ENCODE data around the gene PDE8B. TPM values are rescaled to one million over a fixed set of nuclear protein-coding genes. Genes with fewer than 3 reads are reported as not detected.

PDE8B gene
- total RNA-seq, 1 donor = 6.0 TPM

DNA sequence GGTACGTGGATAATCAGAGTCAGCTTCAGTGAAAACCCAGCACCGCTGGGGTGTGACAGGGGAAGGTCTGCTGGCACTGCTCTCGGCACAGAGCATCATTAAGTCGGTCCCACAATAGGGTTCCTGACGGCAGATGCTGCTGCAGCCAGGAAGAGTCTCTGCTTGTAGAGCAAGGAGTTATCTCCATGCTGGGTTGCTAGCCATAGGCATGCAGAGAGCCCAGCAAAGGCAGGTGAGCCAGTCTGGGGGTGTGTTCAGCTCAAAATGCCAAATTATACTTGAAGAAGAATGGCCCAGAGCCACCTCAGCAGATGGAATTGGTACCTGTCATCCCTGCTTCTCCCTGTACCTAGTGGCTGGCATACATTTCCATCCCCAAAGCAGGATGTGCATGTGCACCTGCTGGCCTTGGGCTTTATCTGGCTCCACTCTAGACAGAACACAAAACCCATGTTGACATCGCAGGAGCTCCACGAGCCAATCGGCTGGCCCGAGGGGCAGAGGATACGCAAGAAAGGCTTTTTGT is 180.8 kb downstream of the PDE8B start:
- H3K4me3 ChIP-seq (ENCODE audit: low read depth, low read length) = no peak overlapping the region
- DNase-seq (ENCODE audit: low read depth) = no peak
- TF ChIP-seq, protein P1, sequence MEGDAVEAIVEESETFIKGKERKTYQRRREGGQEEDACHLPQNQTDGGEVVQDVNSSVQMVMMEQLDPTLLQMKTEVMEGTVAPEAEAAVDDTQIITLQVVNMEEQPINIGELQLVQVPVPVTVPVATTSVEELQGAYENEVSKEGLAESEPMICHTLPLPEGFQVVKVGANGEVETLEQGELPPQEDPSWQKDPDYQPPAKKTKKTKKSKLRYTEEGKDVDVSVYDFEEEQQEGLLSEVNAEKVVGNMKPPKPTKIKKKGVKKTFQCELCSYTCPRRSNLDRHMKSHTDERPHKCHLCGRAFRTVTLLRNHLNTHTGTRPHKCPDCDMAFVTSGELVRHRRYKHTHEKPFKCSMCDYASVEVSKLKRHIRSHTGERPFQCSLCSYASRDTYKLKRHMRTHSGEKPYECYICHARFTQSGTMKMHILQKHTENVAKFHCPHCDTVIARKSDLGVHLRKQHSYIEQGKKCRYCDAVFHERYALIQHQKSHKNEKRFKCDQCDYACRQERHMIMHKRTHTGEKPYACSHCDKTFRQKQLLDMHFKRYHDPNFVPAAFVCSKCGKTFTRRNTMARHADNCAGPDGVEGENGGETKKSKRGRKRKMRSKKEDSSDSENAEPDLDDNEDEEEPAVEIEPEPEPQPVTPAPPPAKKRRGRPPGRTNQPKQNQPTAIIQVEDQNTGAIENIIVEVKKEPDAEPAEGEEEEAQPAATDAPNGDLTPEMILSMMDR (IDR thresholded peaks at IDR 0.05; ENCODE audit: insufficient read depth, low read depth, low read length) = no peak

DNA sequence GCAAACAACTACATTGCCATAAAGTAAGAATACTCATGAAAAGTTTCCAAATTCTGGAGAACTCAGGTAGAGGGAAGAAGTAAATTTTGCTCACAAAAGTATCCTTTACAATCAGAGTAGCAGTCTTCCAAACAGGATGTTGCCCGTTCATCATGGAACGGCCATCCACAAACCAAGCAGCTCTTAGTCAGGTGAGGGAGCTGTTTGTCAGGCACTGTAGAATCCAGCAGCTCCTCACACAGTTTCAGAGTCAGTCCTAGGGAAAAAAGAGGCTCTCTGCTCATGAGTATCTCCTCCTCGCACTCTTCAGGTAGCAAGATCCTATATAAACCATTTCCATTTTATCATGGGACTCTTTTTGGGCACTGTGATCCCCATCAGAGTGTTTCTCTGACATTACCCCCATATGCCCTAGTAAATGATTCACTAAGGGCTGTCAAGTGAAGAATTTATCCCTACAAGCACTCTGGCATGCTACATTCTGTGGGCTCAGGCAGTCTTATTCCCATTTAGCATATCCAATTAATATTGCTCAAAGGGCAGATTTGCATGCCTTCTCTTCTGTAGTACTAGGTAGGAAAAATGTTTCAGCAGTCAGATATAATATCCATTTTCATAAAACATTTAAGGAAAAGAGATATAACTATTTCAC is 183.7 kb downstream of the PDE8B start:
- TF ChIP-seq, protein P1 (IDR thresholded peaks at IDR 0.05; ENCODE audit: insufficient read depth, low read depth, low read length) = no peak
- no peak for DNase-seq (ENCODE audit: low read depth)
- no peak overlapping the region for H3K4me3 ChIP-seq (ENCODE audit: low read depth, low read length)

- TF ChIP-seq, protein P1 (IDR thresholded peaks at IDR 0.05; ENCODE audit: insufficient read depth, low read depth, low read length) = no peak
- H3K4me3 ChIP-seq (ENCODE audit: low read depth, low read length) = no peak overlapping the region
- DNase-seq (ENCODE audit: low read depth) = no peak
These were observed 185.5 kb downstream of the PDE8B start for GRCh38 chr5:77396017-77396416.

GRCh38 chr5:77397686-77398292 is 187.3 kb downstream of the PDE8B start:
- no peak for DNase-seq (ENCODE audit: low read depth)
- H3K4me3 ChIP-seq (ENCODE audit: low read depth, low read length) = no peak overlapping the region
- TF ChIP-seq, protein P1 (IDR thresholded peaks at IDR 0.05; ENCODE audit: insufficient read depth, low read depth, low read length) = no peak

GRCh38 chr5:77398458-77398857 is 188.0 kb downstream of the PDE8B start:
- TF ChIP-seq, protein P1 (IDR thresholded peaks at IDR 0.05; ENCODE audit: insufficient read depth, low read depth, low read length) = no peak
- no peak for DNase-seq (ENCODE audit: low read depth)
- H3K4me3 ChIP-seq (ENCODE audit: low read depth, low read length) = no peak overlapping the region

DNA sequence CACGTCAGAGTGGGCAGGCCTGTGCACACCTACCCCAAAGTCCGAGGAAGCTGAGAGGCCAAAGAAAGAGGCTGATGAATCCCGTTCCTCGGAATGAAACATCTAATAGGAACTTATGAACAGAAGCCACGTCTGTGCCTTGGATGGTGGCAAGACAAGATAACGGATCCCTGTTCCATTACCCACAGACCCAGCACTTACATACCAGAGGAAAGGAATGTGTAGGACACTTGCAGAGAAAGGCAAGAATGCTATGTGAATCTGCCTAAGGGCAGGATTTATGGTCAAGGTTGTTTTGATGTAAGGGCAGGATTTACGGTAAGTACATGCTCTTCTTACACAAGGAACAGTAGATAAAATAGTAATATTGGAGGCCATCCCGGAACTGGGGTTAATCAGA is 188.4 kb downstream of the PDE8B start:
- DNase-seq (ENCODE audit: low read depth) = peak; percentile 54
- TF ChIP-seq, protein P1 (IDR thresholded peaks at IDR 0.05; ENCODE audit: insufficient read depth, low read depth, low read length) = no peak
- H3K4me3 ChIP-seq (ENCODE audit: low read depth, low read length) = no peak overlapping the region
